AG09309 (cell line): Measurements from ENCODE around the gene ATXN10.

Source experiments
- DNase-seq: peaks from one replicate; pipeline ENCODE4 v3.0.0-alpha.2; 2010; ENCODE audit warnings: low read depth
- H3K4me3 ChIP-seq: 2 replicates; pipeline ENCODE4 v1.5.1; 2011; ENCODE audit warnings: mild to moderate bottlenecking, low read depth, low read length, moderate library complexity; ENCODE audit not compliant: control insufficient read depth
- CTCF ChIP-seq: IDR thresholded peaks from 2 replicates; pipeline ENCODE4 v1.5.1; 2011; ENCODE audit warnings: mild to moderate bottlenecking, low read depth, low read length, inconsistent platforms; ENCODE audit not compliant: insufficient read depth, control insufficient read depth; ENCODE audit errors: missing control alignments

ATXN10 gene

GRCh38 chr22:45818424-45819085, 146.9 kb downstream of the ATXN10 start:
- no peak for DNase-seq
- no peak for TF ChIP-seq CTCF
- no peak overlapping the region for H3K4me3 ChIP-seq

GRCh38 chr22:45819305-45819704, 147.7 kb downstream of the ATXN10 start:
- no peak for DNase-seq
- no peak for TF ChIP-seq CTCF
- H3K4me3 ChIP-seq = no peak overlapping the region

- no peak for TF ChIP-seq CTCF
- H3K4me3 ChIP-seq = no peak overlapping the region
Observed at GRCh38 chr22:45823336-45823735, 151.7 kb downstream of the ATXN10 start.

GRCh38 chr22:45826520-45826919, 154.9 kb downstream of the ATXN10 start:
- TF ChIP-seq CTCF = no peak

More at GRCh38 chr22:45823336-45823735, 151.7 kb downstream of the ATXN10 start:
- DNase-seq = no peak

GRCh38 chr22:45828841-45829240, 157.2 kb downstream of the ATXN10 start:
- DNase-seq = no peak
- TF ChIP-seq CTCF = no peak
- H3K4me3 ChIP-seq = no peak overlapping the region

More at GRCh38 chr22:45826520-45826919, 154.9 kb downstream of the ATXN10 start:
- no peak overlapping the region for H3K4me3 ChIP-seq
- no peak for DNase-seq

GRCh38 chr22:45830531-45831245, 159.1 kb downstream of the ATXN10 start:
- H3K4me3 ChIP-seq = no peak overlapping the region
- no peak for TF ChIP-seq CTCF
- DNase-seq = no peak
